NAMALWA (cell line): ENCODE measurements around the gene CYB561.
"Not testable (repeated sequence)": the region's sequence is repeated elsewhere in the genome, so short reads cannot be mapped to it uniquely, and the experiment has no call there.

Source experiments
- DNase-seq: peaks from one replicate; pipeline ENCODE4 v3.0.0-alpha.2; 2015; ENCODE audit warnings: low spot score

CYB561 gene

GRCh38 chr17:63478814-63479494, 32.8 kb upstream of the CYB561 start:
- DNase-seq, result peak; percentile 81

DNA sequence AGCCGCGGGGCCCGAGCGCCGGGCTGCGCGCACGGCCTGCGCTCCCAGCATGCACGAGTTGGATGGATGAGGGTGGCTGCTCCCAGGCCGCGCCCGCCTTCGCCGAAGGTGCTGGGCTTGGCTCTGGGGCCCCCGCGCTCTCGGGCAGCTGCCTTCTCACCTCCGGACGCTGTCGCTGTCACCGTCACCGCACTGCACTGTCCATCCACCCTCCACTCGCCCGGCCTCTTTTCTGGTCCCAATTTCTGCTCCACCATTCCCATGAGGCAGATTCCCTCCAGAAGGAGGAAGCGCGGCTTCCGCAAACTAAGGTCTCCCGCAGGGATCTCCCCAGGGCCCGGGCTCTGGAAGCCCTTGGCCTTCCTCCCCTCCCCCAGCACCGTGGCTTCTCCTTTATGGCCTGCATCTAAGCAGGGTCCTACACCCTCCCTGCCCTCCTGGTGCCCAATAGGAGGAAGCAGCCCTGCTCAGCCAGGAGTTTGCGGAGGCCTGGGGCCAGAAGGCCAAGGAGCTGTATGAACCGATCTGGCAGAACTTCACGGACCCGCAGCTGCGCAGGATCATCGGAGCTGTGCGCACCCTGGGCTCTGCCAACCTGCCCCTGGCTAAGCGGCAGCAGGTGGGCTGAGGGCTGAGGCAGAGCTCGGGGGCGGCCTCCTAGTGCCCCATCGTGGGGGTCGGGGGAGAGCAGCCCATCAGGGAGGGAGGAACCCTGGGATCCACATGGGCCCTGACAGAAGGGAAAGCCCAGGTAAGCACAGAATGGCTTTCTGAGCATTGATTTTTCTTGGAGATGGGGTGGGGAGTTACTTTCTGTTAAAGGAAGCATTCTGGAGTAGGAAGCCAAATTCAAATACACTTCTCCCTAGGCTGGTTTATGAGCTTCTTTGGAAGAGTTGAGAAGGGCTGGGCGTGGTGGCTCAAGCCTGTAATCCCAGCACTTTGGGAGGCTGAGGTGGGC, 31.7 kb upstream of the CYB561 start:
- peak; percentile 27 for DNase-seq

DNA sequence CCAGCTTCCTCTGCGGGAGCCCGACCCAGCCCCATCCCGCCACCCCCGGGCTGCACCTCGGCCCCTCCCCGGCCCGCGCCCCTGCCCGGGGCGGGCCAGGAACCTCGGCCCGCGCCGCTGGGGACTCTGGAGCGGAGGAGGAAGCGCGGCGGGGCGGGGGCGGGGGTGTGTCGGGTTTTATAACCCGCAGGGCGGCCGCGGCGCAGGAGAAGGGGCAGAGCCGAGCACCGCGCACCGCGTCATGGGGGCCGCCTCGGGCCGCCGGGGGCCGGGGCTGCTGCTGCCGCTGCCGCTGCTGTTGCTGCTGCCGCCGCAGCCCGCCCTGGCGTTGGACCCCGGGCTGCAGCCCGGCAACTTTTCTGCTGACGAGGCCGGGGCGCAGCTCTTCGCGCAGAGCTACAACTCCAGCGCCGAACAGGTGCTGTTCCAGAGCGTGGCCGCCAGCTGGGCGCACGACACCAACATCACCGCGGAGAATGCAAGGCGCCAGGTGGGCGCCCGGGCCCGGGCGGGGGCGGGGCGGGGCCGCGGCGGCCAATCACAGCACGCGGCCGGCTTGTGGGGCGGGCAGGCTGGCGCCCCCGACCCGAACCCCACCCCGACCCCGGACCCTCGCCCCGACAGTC, 30.9 kb upstream of the CYB561 start, which contains the start of gene ACE:
ACE (plus strand) TSS at position 208 of the 626 bp plus-strand sequence; CDS start at position 242, 34 bp downstream.
- peak; percentile 71 for DNase-seq

DNA sequence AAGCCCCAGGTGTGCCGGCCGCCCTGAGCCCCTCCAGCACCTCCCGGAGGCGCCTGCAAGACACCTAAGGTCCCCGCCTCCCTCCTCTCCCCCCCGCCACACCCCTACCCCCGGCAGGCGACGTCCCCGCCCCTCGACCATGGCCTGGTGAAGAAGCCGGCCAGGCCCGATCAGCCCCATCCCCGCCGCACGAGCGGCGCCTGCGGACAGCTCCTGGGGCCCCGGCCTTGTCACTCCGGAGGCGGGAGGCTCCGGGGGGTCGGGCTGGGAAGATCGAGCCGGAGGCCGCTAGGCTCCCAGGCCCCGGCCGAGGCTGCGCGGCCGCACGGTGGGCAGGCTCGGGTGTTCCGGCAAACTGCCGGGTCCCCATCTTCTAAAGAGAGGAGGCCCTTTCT, 30.4 kb upstream of the CYB561 start:
- no peak for DNase-seq

DNA sequence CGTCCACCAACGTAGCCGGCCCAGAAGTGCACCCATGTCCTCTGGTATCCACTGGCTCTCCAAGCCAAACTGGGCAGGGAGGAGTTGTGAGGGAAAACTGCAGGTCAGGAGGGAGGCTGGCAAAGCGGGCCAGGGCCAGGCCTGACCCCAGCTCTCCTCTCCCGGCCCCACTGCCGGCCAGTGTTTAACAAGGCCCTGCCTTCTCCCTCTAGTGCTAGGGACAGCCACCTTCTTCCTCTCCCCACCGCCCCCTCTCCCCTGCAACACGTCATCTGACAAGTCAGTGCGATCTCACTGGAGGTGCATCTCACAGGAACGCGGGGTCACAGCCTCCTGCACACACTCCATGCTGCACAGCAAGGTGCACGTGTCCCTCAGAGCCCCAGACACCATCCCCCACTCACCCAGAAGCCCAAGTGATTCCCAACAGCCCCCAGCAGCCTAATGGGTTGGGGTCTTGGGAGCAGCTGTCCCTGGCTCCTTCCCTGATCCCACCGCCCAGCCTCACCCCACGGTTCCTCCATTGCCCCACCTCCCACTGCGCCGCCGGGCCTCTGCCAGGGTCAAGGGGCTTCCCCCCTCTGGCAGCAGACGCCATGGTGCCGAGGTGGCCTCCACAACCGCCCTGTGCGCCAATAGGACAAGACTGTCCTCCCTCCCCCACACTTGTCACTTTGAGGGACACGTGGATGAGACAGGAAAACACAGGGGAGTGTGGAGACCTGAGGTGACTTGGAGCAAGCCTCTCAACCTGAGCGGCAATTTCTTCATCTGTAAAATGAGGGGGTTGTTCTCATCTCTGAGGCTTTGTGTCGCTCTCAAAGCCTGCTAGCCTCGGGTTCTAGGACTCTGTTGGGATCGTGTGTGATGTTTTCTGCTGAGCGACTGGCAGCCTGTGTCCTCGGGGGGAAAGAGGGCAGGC, 29.6 kb upstream of the CYB561 start:
- no peak for DNase-seq

- no peak for DNase-seq
Observed at GRCh38 chr17:63474586-63475460, 28.7 kb upstream of the CYB561 start.

DNA sequence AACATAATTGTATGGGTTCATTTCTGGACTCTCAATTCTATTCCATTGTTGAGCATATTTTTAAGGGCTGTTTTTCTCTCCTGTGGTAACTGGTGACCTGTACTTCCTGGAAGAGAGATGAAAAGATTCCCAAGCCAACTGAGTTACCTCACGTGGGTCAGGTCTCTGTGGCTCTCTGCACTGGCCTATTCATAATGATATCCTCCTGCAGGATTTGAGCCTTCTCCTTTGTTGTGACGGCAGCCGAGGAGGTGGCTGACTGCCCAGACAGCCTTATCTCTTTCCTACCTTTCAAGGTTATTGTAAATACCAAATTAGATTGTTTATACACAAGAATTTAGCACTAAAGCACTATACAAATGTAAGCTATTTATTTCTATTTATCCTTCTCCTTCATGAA, 28.1 kb upstream of the CYB561 start:
- no peak for DNase-seq

GRCh38 chr17:63468099-63468498, 22.0 kb upstream of the CYB561 start:
- not testable (repeated sequence) for DNase-seq

DNA sequence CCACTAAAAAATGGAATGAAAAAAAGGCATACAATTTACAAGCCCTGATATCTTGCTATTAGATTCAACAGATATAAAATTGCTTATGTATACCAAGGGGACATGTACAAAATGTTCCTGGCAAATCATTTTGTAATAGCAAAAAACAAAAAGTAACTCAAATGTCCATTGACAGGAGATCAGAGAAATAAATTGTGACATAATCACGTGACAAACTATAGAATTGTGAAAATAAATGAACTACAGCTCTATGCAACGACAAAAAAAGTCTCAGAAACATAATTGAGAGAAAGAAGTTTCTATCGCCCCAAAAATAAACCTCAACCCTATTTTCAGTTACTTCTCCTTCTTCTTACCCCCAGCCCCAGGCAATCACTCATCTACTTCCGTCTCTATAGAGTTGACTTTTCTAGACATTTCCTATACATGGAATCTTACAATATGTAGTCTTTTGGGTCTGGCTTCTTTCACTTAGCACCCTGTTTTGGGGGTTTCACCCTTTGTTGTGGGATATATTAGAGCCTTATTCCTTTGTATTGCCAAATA, 18.7 kb upstream of the CYB561 start:
- no peak for DNase-seq

DNA sequence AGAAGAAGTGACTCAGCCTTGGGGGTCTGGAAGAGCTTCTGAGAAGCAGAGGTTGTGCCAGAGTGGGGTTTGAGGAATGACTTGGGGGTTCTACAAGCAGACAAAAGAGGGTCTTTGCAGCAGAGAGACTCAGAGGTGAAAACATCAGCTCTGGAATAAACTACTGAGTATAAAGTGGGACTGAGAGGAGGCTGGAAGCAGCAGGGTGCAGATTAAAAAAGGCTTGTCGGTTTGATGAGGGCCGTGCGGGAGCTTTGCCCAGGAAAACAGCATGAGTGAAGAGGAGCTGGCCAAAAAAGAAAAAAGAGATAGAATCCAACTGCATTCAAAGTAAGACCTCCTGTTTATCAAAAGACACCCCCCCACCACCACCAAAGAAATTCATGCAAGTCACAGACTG, 17.7 kb upstream of the CYB561 start:
- no peak for DNase-seq

DNA sequence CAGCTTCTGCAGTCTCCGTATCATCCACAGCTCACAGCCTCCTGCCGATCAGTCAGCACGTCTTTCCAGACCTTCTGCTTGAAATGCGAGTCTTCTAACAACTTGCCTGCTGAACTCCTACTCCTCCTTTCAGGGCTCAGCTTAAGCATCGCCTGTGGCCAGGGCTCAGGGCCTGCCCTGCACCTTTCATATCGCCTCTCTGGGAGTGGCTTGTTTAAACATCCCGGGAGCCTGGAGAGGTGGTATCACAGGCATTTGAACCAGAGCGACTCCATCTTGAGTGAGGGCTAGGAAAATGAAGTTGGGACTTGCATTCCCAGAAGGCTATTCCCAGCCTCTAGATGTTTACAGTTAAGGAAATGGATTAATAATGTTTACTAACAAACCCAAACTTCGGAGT, 13.9 kb upstream of the CYB561 start:
- DNase-seq, result no peak

- no peak for DNase-seq
Observed at GRCh38 chr17:63458478-63458877, 12.4 kb upstream of the CYB561 start.

- no peak for DNase-seq
Observed at GRCh38 chr17:63455417-63455816, 9.3 kb upstream of the CYB561 start.

- DNase-seq, result no peak
Observed at GRCh38 chr17:63454915-63455314, 8.8 kb upstream of the CYB561 start.

- DNase-seq, result not testable (repeated sequence)
Observed at GRCh38 chr17:63454357-63454756, 8.3 kb upstream of the CYB561 start.

- no peak for DNase-seq
Observed at GRCh38 chr17:63452962-63453551, 7.0 kb upstream of the CYB561 start.

DNA sequence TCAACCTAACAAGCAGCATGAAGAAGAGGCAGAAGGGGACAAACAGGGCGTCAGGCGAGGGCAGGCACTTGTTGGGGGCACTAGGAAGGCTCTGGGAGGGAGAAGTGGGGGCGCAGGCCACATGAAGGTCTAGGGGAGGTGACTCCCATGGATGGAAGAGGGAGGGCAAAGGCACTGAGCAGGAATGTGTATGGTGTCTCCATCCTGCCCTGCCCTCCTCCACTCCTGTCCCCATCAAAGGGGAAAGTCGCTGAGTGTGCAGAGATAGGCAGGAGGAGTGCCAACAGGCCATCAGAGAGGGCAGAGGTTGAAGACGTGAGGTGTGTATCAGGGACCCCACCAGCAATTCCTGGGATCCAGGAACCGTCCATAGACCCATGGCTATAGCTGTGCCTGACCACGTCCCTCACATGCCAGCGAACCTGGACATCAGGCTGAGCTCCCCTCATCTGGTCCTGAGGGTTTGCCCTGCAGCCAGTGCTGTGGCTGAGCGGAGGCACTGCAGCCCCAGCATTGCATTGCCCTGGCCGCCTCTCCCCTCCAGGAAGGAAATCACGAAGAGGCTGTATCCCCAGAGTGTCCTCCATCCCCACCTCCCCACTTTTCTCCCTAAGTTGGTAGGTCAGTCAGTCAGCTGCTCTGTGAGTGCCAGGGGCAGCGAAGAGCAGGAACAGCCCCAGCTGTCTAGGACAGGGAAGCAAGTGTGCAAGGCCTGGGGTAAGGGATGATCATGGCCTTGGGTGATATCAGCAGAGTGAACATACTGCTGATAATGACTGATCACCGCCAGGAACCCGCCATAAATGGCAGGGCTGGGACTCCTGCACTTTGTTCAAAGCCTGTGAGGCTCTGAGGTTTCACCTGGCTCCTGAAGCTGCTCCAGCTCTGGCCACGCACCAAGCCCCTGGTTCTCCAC, 6.2 kb upstream of the CYB561 start:
- no peak for DNase-seq

DNA sequence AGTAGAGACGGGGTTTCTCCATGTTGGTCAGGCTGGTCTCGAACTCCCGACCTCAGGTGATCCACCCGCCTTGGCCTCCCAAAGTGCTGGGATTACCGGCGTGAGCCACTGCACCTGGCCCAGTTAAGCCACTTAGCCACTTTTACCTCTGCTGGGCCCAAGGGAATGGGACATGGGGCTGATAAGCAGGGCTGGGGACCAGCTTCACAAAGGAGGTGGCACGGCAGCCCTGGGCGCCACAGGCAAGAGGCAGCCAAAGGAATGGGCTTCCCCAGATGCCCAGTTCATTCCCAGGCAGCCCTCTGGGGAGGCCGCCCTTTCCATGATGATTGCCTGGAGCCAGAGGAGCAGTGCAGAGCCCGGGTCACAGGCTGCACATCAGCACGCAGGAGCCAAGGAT, 5.0 kb upstream of the CYB561 start:
- no peak for DNase-seq

- no peak for DNase-seq
Observed at GRCh38 chr17:63450551-63450950, 4.4 kb upstream of the CYB561 start.
